Common myeloid progenitor, CD34-positive (primary cell): ENCODE measurements around the gene BDKRB2.

Experiments
- CTCF ChIA-PET: fragments of 350-600 bp; sonication (Branson Sonifier 250); formaldehyde crosslinking; loops from one replicate; lab custom pipeline; 2021; ENCODE audit warnings: antibody characterized with exemption; lab: Charles Lee
- POLR2A ChIA-PET: fragments of 350-600 bp; sonication (Branson Sonifier 250); formaldehyde crosslinking; loops from one replicate; lab custom pipeline; 2021; ENCODE audit warnings: antibody characterized with exemption; lab: Charles Lee
- DNase-seq, 3 donors: peaks; one replicate each; pipeline versions ENCODE4 v3.0.0 to v3.0.0-alpha.2; 2013
- H3K27ac ChIP-seq, 2 experiments: 1 replicate in 1 of 2; 2 replicates in 1 of 2; pipeline ENCODE4 v1.7.0; 2013; ENCODE audit warnings: inconsistent platforms in 2 of 2, low read length in 2 of 2, mild to moderate bottlenecking in 2 of 2, low read depth in 1 of 2, moderate library complexity in 1 of 2; ENCODE audit not compliant: severe bottlenecking in 2 of 2, insufficient read depth in 1 of 2, poor library complexity in 1 of 2
- H3K27me3 ChIP-seq, 5 experiments: replicated peaks in 2 of 5; 1 replicate in 3 of 5; 2 replicates in 2 of 5; pipeline versions ENCODE4 v1.6.1 to v1.7.0; 2013; ENCODE audit warnings: low read length in 4 of 5, mild to moderate bottlenecking in 2 of 5, moderate library complexity in 2 of 5, inconsistent platforms in 1 of 5; ENCODE audit not compliant: insufficient read depth in 5 of 5, control insufficient read depth in 4 of 5
- H3K36me3 ChIP-seq, 4 experiments: 1 replicate in 2 of 4; 2 replicates in 2 of 4; pipeline versions ENCODE4 v1.6.1 to v1.7.0; 2013; ENCODE audit warnings: low read length in 3 of 4, control low read depth in 1 of 4, mild to moderate bottlenecking in 1 of 4; ENCODE audit not compliant: control insufficient read depth in 4 of 4, insufficient read depth in 4 of 4
- H3K4me1 ChIP-seq, 4 experiments: 1 replicate in 3 of 4; 2 replicates in 1 of 4; pipeline versions ENCODE4 v1.6.1 to v1.7.1; 2013; ENCODE audit warnings: low read length in 3 of 4, mild to moderate bottlenecking in 3 of 4, control low read depth in 1 of 4, inconsistent platforms in 1 of 4, moderate library complexity in 1 of 4; ENCODE audit not compliant: control insufficient read depth in 4 of 4, insufficient read depth in 4 of 4; ENCODE audit errors: control extremely low read depth in 1 of 4
- H3K4me3 ChIP-seq, 7 experiments: 1 replicate in 4 of 7; 2 replicates in 3 of 7; pipeline versions ENCODE4 v1.5.1 to v1.7.0; 2013; ENCODE audit warnings: mild to moderate bottlenecking in 7 of 7, low read length in 6 of 7, moderate library complexity in 6 of 7, inconsistent platforms in 2 of 7, low read depth in 2 of 7, control low read depth in 1 of 7; ENCODE audit not compliant: insufficient read depth in 4 of 7, control insufficient read depth in 1 of 7; ENCODE audit errors: extremely low read depth in 1 of 7
- H3K9me3 ChIP-seq, 5 experiments: 1 replicate in 4 of 5; 2 replicates in 1 of 5; pipeline versions ENCODE4 v1.6.1 to v1.7.1; 2013; ENCODE audit warnings: low read length in 4 of 5, mild to moderate bottlenecking in 2 of 5, inconsistent platforms in 1 of 5, low read depth in 1 of 5, moderate library complexity in 1 of 5; ENCODE audit not compliant: control insufficient read depth in 4 of 5, insufficient read depth in 2 of 5; ENCODE audit errors: control extremely low read depth in 1 of 5
- WGBS: methylation state at CpG from one replicate; pipeline ENCODE4 v1.1.5; 2013; ENCODE audit not compliant: insufficient coverage; 5-methylcytosine and 5-hydroxymethylcytosine counted together

Gene BDKRB2

GRCh38 chr14:96167224-96168148, 37.2 kb upstream of the BDKRB2 start:
- H3K36me3 ChIP-seq: no peaks in the 10 kb centered on the region
- H3K27me3 ChIP-seq: peaks cover 0 to 10% (median 0%) of the 10 kb centered on the region in 5 experiments
- H3K9me3 ChIP-seq: no peaks in the 10 kb centered on the region
- H3K4me1 ChIP-seq: no peaks in the 10 kb centered on the region
- POLR2A ChIA-PET: no interaction called here
- no peak overlapping the region for H3K4me3 ChIP-seq
- CTCF ChIA-PET: interaction anchor here (0.5 kb wide), 1 partner anchor 14 kb away, joined by 4 read pairs; no protein-coding TSS in a partner anchor
- no peak for DNase-seq
- 100% methylated on average over 3 of the region's 8 CpGs for WGBS
- no peak overlapping the region for H3K27ac ChIP-seq

- no peak for DNase-seq
- WGBS: 95% methylated on average over 2 of the region's 4 CpGs
- no peak overlapping the region for H3K4me3 ChIP-seq
- H3K27ac ChIP-seq: no peak overlapping the region
- CTCF ChIA-PET: no interaction called here
- no peaks in the 10 kb centered on the region for H3K9me3 ChIP-seq
- H3K27me3 ChIP-seq: peaks cover 0 to 12% (median 0%) of the 10 kb centered on the region in 5 experiments
- no peaks in the 10 kb centered on the region for H3K36me3 ChIP-seq
- POLR2A ChIA-PET: no interaction called here
- no peaks in the 10 kb centered on the region for H3K4me1 ChIP-seq
Observed at GRCh38 chr14:96168581-96168980, 36.1 kb upstream of the BDKRB2 start.

- Histone ChIP-seq H3K4me3 (no peak overlapping the region), H3K27ac (no peak overlapping the region), H3K36me3 (no peaks in the 10 kb centered on the region), H3K27me3 (peaks cover 0 to 18% (median 0%) of the 10 kb centered on the region in 5 experiments), H3K4me1 (no peaks in the 10 kb centered on the region), H3K9me3 (no peaks in the 10 kb centered on the region)
- POLR2A ChIA-PET: no interaction called here
- no peak for DNase-seq
- CTCF ChIA-PET: no interaction called here
- 88% methylated on average over 14 of the region's 14 CpGs for WGBS
Observed at GRCh38 chr14:96170961-96171592, 33.6 kb upstream of the BDKRB2 start.

GRCh38 chr14:96173636-96174475, 30.8 kb upstream of the BDKRB2 start:
- DNase-seq: no peak
- ChIA-PET CTCF (no interaction called here), POLR2A (no interaction called here)
- no peaks in the 10 kb centered on the region for H3K9me3 ChIP-seq
- H3K27me3 ChIP-seq: peaks cover 0 to 27% (median 3%) of the 10 kb centered on the region in 5 experiments
- WGBS: 90% methylated on average over 21 of the region's 21 CpGs
- H3K36me3 ChIP-seq: no peaks in the 10 kb centered on the region
- no peaks in the 10 kb centered on the region for H3K4me1 ChIP-seq
- H3K27ac ChIP-seq: no peak overlapping the region
- no peak overlapping the region for H3K4me3 ChIP-seq

- ChIA-PET POLR2A (no interaction called here), CTCF (no interaction called here)
- H3K27me3 ChIP-seq: peaks cover 0 to 19% (median 4%) of the 10 kb centered on the region in 5 experiments
- H3K4me1 ChIP-seq: no peaks in the 10 kb centered on the region
- WGBS: 100% methylated on average over 2 of the region's 2 CpGs
- no peak for DNase-seq
- no peaks in the 10 kb centered on the region for H3K9me3 ChIP-seq
- no peak overlapping the region for H3K4me3 ChIP-seq
- no peaks in the 10 kb centered on the region for H3K36me3 ChIP-seq
- no peak overlapping the region for H3K27ac ChIP-seq
Observed at GRCh38 chr14:96176275-96176674, 28.4 kb upstream of the BDKRB2 start.

GRCh38 chr14:96176811-96177211, 27.8 kb upstream of the BDKRB2 start:
- Histone ChIP-seq H3K4me1 (no peaks in the 10 kb centered on the region), H3K4me3 (no peak overlapping the region), H3K27me3 (peaks cover 0 to 18% (median 4%) of the 10 kb centered on the region in 5 experiments), H3K36me3 (no peaks in the 10 kb centered on the region), H3K27ac (no peak overlapping the region), H3K9me3 (no peaks in the 10 kb centered on the region)
- ChIA-PET CTCF (no interaction called here), POLR2A (no interaction called here)
- DNase-seq: no peak
- WGBS: 83% methylated on average over 5 of the region's 8 CpGs
